Peyer's patch (tissue), 4 donors: ENCODE measurements around the gene MPP4. TPM values are rescaled to one million over a fixed set of nuclear protein-coding genes. Genes with fewer than 3 reads are reported as not detected.

Source experiments
- DNase-seq, 3 donors: peaks; one replicate each; pipeline ENCODE4 v3.0.0-alpha.2; 2017 to 2019
- H3K27ac ChIP-seq, 4 donors: fragments of 200-600 bp; sonication (generic); one replicate each; pipeline ENCODE4 v1.5.1; 2016 to 2019
- H3K27me3 ChIP-seq, 2 donors: fragments of 200-600 bp; sonication (generic); one replicate each; pipeline ENCODE4 v1.5.1; 2019
- H3K36me3 ChIP-seq, 3 donors: fragments of 200-600 bp; sonication (generic); one replicate each; pipeline ENCODE4 v1.5.1; 2016 to 2019
- H3K4me1 ChIP-seq, 4 donors: fragments of 200-600 bp; sonication (generic); one replicate each; pipeline ENCODE4 v1.5.1; 2016 to 2019
- H3K4me3 ChIP-seq, 4 donors: fragments of 200-600 bp; sonication (generic); 1 replicate in 3 of 4; 2 replicates in 1 of 4; pipeline ENCODE4 v1.5.1; 2016 to 2019; ENCODE audit warnings: mild to moderate bottlenecking in 1 of 4
- H3K9me3 ChIP-seq, 4 donors: fragments of 200-600 bp; sonication (generic); one replicate each; pipeline ENCODE4 v1.5.1; 2016 to 2019; ENCODE audit warnings: mild to moderate bottlenecking in 1 of 4
- POLR2A ChIP-seq, 2 donors: fragments of 450-650 bp; IDR thresholded peaks; one replicate each; pipeline ENCODE4 v1.5.1; 2017; ENCODE audit warnings: antibody characterized with exemption in 2 of 2, mild to moderate bottlenecking in 2 of 2, moderate library complexity in 2 of 2
- total RNA-seq, 4 donors: library from RNA; depleted of rRNA; stranded (reverse); fragments of >200 nt; gene quantifications; one replicate each; pipeline ENCODE4 v1.1.0, GENCODE V29; 2016
- TF ChIP-seq, protein P1 (sequence below), 6 experiments: fragments of 450-650 bp in 4 of 6; fragments of 200-600 bp in 2 of 6; sonication (generic) in 1 of 6; IDR thresholded peaks; one replicate each; pipeline ENCODE4 v1.5.1; 2017 to 2019; ENCODE audit warnings: antibody characterized with exemption in 6 of 6, mild to moderate bottlenecking in 3 of 6, moderate library complexity in 1 of 6

Gene MPP4
- total RNA-seq, 4 donors from 2014 or later: not detected

DNA sequence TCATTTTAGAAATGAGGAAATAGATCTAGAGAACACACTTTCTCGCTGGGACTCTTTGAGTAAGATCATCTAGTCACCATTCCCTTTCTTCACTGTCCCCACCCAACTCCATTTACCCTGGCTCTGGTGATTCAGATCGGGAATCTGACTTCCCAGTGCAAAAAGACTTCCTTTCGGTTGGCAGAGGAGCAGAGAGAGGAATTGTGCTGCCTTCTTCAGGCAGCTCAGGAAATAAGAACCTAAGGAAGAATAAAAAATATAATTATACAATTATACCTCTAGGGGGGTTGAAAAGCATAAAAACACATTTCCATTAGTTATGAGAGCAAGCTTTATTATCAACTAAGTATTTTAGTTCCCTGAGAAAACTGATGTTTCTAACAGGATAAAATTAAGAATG lies 9.3 kb upstream of the MPP4 start:
- H3K36me3 ChIP-seq: peaks cover 0 to 86% (median 0%) of the 10 kb centered on the region in 3 donors
- no peak for TF ChIP-seq POLR2A (IDR thresholded peaks at IDR 0.05)
- TF ChIP-seq, protein P1, sequence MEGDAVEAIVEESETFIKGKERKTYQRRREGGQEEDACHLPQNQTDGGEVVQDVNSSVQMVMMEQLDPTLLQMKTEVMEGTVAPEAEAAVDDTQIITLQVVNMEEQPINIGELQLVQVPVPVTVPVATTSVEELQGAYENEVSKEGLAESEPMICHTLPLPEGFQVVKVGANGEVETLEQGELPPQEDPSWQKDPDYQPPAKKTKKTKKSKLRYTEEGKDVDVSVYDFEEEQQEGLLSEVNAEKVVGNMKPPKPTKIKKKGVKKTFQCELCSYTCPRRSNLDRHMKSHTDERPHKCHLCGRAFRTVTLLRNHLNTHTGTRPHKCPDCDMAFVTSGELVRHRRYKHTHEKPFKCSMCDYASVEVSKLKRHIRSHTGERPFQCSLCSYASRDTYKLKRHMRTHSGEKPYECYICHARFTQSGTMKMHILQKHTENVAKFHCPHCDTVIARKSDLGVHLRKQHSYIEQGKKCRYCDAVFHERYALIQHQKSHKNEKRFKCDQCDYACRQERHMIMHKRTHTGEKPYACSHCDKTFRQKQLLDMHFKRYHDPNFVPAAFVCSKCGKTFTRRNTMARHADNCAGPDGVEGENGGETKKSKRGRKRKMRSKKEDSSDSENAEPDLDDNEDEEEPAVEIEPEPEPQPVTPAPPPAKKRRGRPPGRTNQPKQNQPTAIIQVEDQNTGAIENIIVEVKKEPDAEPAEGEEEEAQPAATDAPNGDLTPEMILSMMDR (IDR thresholded peaks at IDR 0.05): no peak
- no peaks in the 10 kb centered on the region for H3K27me3 ChIP-seq
- no peak for DNase-seq
- no peaks in the 10 kb centered on the region for H3K9me3 ChIP-seq
- no peak overlapping the region for H3K27ac ChIP-seq
- H3K4me3 ChIP-seq: no peak overlapping the region
- H3K4me1 ChIP-seq: no peaks in the 10 kb centered on the region

DNA sequence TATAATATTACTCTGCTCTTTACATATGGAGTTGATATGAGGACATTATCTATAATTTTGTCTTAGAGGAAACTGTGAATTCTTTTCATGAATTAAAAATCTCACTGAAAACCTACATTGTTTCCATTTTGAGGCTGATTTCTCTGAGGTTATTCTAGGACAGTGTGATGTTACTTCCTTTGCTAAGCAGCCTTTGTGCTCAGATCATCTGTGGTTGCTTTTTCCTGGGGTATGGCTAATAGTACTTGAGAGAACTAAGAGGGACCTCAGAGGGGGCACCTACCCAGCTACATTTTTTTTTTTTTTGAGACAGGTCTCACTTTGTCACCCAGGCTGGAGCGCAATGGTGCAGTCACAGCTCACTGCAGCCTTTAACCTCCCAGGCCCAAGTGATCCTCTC lies 8.7 kb upstream of the MPP4 start:
- H3K4me3 ChIP-seq: no peak overlapping the region
- H3K4me1 ChIP-seq: no peaks in the 10 kb centered on the region
- H3K9me3 ChIP-seq: no peaks in the 10 kb centered on the region
- TF ChIP-seq POLR2A (IDR thresholded peaks at IDR 0.05): no peak
- TF ChIP-seq, protein P1 (IDR thresholded peaks at IDR 0.05): no peak
- no peaks in the 10 kb centered on the region for H3K27me3 ChIP-seq
- H3K27ac ChIP-seq: no peak overlapping the region
- DNase-seq: no peak
- peaks cover 0 to 87% (median 0%) of the 10 kb centered on the region in 3 donors for H3K36me3 ChIP-seq

DNA sequence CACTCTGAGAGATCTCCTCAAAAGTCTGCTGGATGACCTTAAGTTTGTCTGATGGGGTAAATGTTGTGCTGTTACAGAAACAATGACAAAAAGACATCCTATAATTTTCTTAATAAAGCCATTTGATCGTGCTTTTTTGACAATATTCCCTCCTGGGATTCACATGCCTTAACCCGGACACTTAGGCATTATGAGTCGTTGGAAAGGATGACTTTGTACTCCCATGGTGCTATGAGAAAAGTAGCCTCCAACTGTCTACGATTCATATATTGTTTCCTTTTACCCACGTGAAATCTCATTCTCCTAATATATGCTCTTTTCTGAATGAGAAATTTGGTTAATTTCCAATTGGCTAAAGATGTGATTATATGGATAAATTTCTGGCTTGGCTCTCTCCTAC lies 6.1 kb upstream of the MPP4 start:
- Histone ChIP-seq H3K4me3 (no peak overlapping the region), H3K4me1 (no peaks in the 10 kb centered on the region), H3K27ac (no peak overlapping the region), H3K36me3 (peaks cover 0 to 89% (median 0%) of the 10 kb centered on the region in 3 donors), H3K9me3 (no peaks in the 10 kb centered on the region), H3K27me3 (no peaks in the 10 kb centered on the region)
- DNase-seq: no peak
- TF ChIP-seq, protein P1 (IDR thresholded peaks at IDR 0.05): no peak
- TF ChIP-seq POLR2A (IDR thresholded peaks at IDR 0.05): no peak

DNA sequence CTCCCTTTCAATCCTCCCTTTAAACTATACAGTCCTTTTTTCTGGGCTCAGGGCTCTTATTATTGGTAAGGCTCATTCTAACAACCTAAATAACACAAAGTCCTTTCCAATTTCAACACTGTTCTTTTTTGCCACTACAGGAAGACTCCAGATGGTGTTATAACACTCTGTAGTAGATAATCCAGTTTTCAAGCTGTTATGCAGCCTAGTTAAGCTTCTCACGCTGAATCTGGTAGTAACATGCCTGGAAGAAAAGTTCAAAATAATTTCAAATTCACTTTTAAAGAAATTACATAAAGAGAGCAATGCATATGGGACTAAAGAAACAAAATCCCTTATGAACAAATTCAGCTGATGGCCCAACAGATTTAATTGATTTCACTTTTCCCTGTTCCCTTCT lies 3.2 kb upstream of the MPP4 start:
- Histone ChIP-seq H3K4me1 (peaks cover 0 to 6% (median 0%) of the 10 kb centered on the region in 4 donors), H3K4me3 (no peak overlapping the region), H3K27me3 (no peaks in the 10 kb centered on the region), H3K9me3 (no peaks in the 10 kb centered on the region), H3K36me3 (peaks cover 0 to 60% (median 0%) of the 10 kb centered on the region in 3 donors), H3K27ac (no peak overlapping the region)
- TF ChIP-seq, protein P1 (IDR thresholded peaks at IDR 0.05): no peak
- TF ChIP-seq POLR2A (IDR thresholded peaks at IDR 0.05): no peak
- no peak for DNase-seq

DNA sequence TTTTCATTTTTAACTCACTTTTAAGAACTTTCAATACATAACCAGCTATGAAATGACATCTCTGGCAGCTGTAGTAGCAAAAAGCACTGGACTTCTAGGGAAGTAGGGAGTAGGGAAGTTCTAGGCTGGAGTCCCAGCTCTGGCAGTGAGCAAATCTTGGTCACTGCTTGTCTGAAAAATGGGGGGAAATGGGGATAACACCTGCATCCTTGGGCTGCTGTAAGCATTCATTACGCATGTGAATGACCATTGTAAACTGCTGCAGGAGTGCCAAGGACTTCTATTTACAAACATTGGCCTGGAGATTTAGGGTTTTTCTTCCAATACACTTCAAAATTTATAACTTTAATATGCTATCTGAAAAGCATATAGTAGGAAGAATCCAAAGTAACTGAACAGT lies 972 bp upstream of the MPP4 start:
- no peak for DNase-seq
- no peaks in the 10 kb centered on the region for H3K27me3 ChIP-seq
- H3K4me1 ChIP-seq: peaks cover 0 to 6% (median 0%) of the 10 kb centered on the region in 4 donors
- H3K9me3 ChIP-seq: no peaks in the 10 kb centered on the region
- no peak overlapping the region for H3K4me3 ChIP-seq
- TF ChIP-seq, protein P1 (IDR thresholded peaks at IDR 0.05): no peak
- TF ChIP-seq POLR2A (IDR thresholded peaks at IDR 0.05): no peak
- H3K27ac ChIP-seq: no peak overlapping the region
- H3K36me3 ChIP-seq: peaks cover 0 to 40% (median 0%) of the 10 kb centered on the region in 3 donors

DNA sequence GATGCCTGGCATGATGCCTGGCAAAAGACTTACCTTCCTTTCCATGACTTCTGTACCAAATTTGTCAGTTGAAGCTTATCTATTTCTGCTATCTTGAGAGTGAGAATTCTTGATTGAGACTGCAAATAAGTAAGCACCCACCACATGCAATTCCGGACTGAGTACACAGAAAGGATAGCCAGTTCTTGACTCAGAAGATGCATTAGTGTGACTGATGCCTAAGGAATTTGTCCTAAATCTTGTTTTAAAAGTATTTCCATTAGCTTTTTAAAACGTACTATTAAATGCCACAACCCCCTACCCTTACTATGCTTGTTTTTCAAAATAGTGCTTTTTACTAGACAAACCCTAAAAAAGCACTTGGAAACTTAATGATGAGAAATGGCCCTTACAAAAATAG lies 545 bp downstream of the MPP4 start:
- H3K27ac ChIP-seq: no peak overlapping the region
- H3K9me3 ChIP-seq: no peaks in the 10 kb centered on the region
- H3K36me3 ChIP-seq: peaks cover 0 to 25% (median 0%) of the 10 kb centered on the region in 3 donors
- no peaks in the 10 kb centered on the region for H3K27me3 ChIP-seq
- H3K4me3 ChIP-seq: no peak overlapping the region
- H3K4me1 ChIP-seq: peaks cover 0 to 6% (median 0%) of the 10 kb centered on the region in 4 donors
- DNase-seq: no peak
- no peak for TF ChIP-seq POLR2A (IDR thresholded peaks at IDR 0.05)
